HEK293T (cell line): ENCODE measurements around the gene KCND3.

Experiments
- CTCF ChIA-PET: fragments of 350-600 bp; formaldehyde crosslinking; extraction: SDS; loops from one replicate; lab custom pipeline; 2021; ENCODE audit warnings: antibody characterized with exemption, inconsistent platforms; lab: Yijun Ruan, JAX
- POLR2A ChIA-PET: fragments of 350-600 bp; formaldehyde crosslinking; extraction: SDS; loops from one replicate; lab custom pipeline; 2020; ENCODE audit warnings: antibody characterized with exemption, inconsistent platforms; lab: Yijun Ruan, JAX
- DNase-seq: peaks from one replicate; pipeline ENCODE4 v3.0.0; 2012; ENCODE audit warnings: mixed read lengths; ENCODE audit errors: extremely low spot score
- ARNT ChIP-seq: fragments of 450-650 bp; IDR thresholded peaks from 2 replicates; pipeline ENCODE4 v1.6.1; 2017; ENCODE audit warnings: mild to moderate bottlenecking
- BHLHE40 ChIP-seq: fragments of 450-650 bp; IDR thresholded peaks from 2 replicates; pipeline ENCODE4 v1.6.1; 2016; ENCODE audit warnings: mild to moderate bottlenecking, moderate library complexity, borderline replicate concordance
- CTBP1 ChIP-seq: fragments of 450-650 bp; IDR thresholded peaks from 2 replicates; pipeline ENCODE4 v1.6.1; 2016; ENCODE audit warnings: borderline replicate concordance
- ELF4 ChIP-seq: fragments of 450-650 bp; IDR thresholded peaks from 2 replicates; pipeline ENCODE4 v1.6.1; 2017; ENCODE audit warnings: antibody characterized with exemption
- FOXA1 ChIP-seq: fragments of 450-650 bp; IDR thresholded peaks from 2 replicates; pipeline ENCODE4 v1.6.1; 2016; ENCODE audit warnings: mild to moderate bottlenecking
- FOXK2 ChIP-seq: fragments of 450-650 bp; IDR thresholded peaks from 2 replicates; pipeline ENCODE4 v1.6.1; 2016; ENCODE audit warnings: mild to moderate bottlenecking
- FOXM1 ChIP-seq: fragments of 450-650 bp; IDR thresholded peaks from 2 replicates; pipeline ENCODE4 v1.6.1; 2017; ENCODE audit warnings: mild to moderate bottlenecking, borderline replicate concordance
- HDGF ChIP-seq: fragments of 450-650 bp; IDR thresholded peaks from 2 replicates; pipeline ENCODE4 v1.6.1; 2017; ENCODE audit warnings: antibody characterized with exemption, borderline replicate concordance
- L3MBTL2 ChIP-seq: fragments of 450-650 bp; conservative IDR thresholded peaks from 2 replicates; pipeline ENCODE4 v1.6.1; 2016; ENCODE audit warnings: mild to moderate bottlenecking
- LEF1 ChIP-seq: fragments of 450-650 bp; IDR thresholded peaks from 2 replicates; pipeline ENCODE4 v1.6.1; 2017; ENCODE audit warnings: mild to moderate bottlenecking, borderline replicate concordance
- NFRKB ChIP-seq: fragments of 450-650 bp; IDR thresholded peaks from 2 replicates; pipeline ENCODE4 v1.6.1; 2016; ENCODE audit warnings: mild to moderate bottlenecking, moderate library complexity
- PKNOX1 ChIP-seq: fragments of 450-650 bp; IDR thresholded peaks from 2 replicates; pipeline ENCODE4 v1.6.1; 2016
- SP1 ChIP-seq: fragments of 450-650 bp; IDR thresholded peaks from 2 replicates; pipeline ENCODE4 v1.6.1; 2017
- SUZ12 ChIP-seq: fragments of 450-650 bp; IDR thresholded peaks from 2 replicates; pipeline ENCODE4 v1.6.1; 2016; ENCODE audit warnings: mild to moderate bottlenecking
- TARDBP ChIP-seq: fragments of 450-650 bp; IDR thresholded peaks from 2 replicates; pipeline ENCODE4 v1.6.1; 2016
- ZNF384 ChIP-seq: fragments of 450-650 bp; IDR thresholded peaks from 2 replicates; pipeline ENCODE4 v1.6.1; 2016

The KCND3 gene

GRCh38 chr1:111723871-111724270 lies 265.6 kb downstream of the KCND3 start:
- ChIA-PET CTCF (no interaction called here), POLR2A (no interaction called here)
- TF ChIP-seq ZNF384 (no peak), SP1 (no peak), TARDBP (no peak), LEF1 (no peak), BHLHE40 (no peak), HDGF (no peak), ARNT (no peak), FOXK2 (no peak), CTBP1 (no peak), ELF4 (no peak), SUZ12 (no peak), FOXM1 (no peak), NFRKB (no peak), L3MBTL2 (no peak), FOXA1 (no peak), PKNOX1 (no peak)
- DNase-seq, result no peak

GRCh38 chr1:111723091-111723806 lies 266.2 kb downstream of the KCND3 start:
- CTCF ChIA-PET, result no interaction called here
- no peak for DNase-seq
- POLR2A ChIA-PET, result no interaction called here
- no peak for TF ChIP-seq HDGF
- TF ChIP-seq NFRKB, result no peak
- no peak for TF ChIP-seq PKNOX1
- no peak for TF ChIP-seq SP1
- no peak for TF ChIP-seq SUZ12
- TF ChIP-seq ZNF384, result no peak
- TF ChIP-seq BHLHE40, result no peak
- no peak for TF ChIP-seq TARDBP
- no peak for TF ChIP-seq FOXK2
- TF ChIP-seq FOXA1, result no peak

- POLR2A ChIA-PET, result interaction anchor here (1.1 kb wide), 1 partner anchor 34 kb away, joined by 3 read pairs; the partner anchor contains the start of gene DDX20
- CTCF ChIA-PET, result no interaction called here
Observed at GRCh38 chr1:111720977-111721786, 268.3 kb downstream of the KCND3 start.

More at GRCh38 chr1:111720977-111721786, 268.3 kb downstream of the KCND3 start:
- TF ChIP-seq LEF1 (no peak), ARNT (no peak), FOXK2 (no peak), SUZ12 (no peak), FOXM1 (no peak), NFRKB (no peak), TARDBP (no peak), ZNF384 (no peak), HDGF (no peak), PKNOX1 (no peak)
- DNase-seq, result no peak
